Activated naive CD8-positive, alpha-beta T cell treated with anti-CD3 and anti-CD28 coated beads, Interleukin-2, amount 10 ng/mL, durations not matched to agents 7 days and 5 days (primary cell): ENCODE results near the gene MAEA. TPM values are rescaled to one million over a fixed set of nuclear protein-coding genes. Genes with fewer than 3 reads are reported as not detected.

Source experiments
- ATAC-seq: fragments of 150-1000 bp; cut with Tn5 transposase; one replicate; pipeline ENCODE4 v1.10.0; 2021; ENCODE audit warnings: low read depth, moderate library complexity
- POLR2A ChIA-PET: fragments of 350-600 bp; sonication (Branson Sonifier 250); formaldehyde crosslinking; loops from one replicate; lab custom pipeline; 2021; ENCODE audit warnings: antibody characterized with exemption; lab: Charles Lee
- DNase-seq: peaks from one replicate; pipeline ENCODE4 v3.0.0; 2021
- H3K27ac Mint-ChIP-seq: one replicate; pipeline ENCODE4 v1.8.0; 2022; ENCODE audit warnings: mild to moderate bottlenecking, mixed read lengths
- H3K27me3 Mint-ChIP-seq: one replicate; pipeline ENCODE4 v1.8.0; 2022; ENCODE audit warnings: mild to moderate bottlenecking, moderate library complexity, mixed read lengths
- H3K36me3 Mint-ChIP-seq: one replicate; pipeline ENCODE4 v1.8.0; 2021; ENCODE audit warnings: mild to moderate bottlenecking, mixed read lengths
- H3K4me1 Mint-ChIP-seq: one replicate; pipeline ENCODE4 v1.8.0; 2021; ENCODE audit warnings: mixed read lengths
- H3K4me3 Mint-ChIP-seq: one replicate; pipeline ENCODE4 v1.8.0; 2022; ENCODE audit warnings: mild to moderate bottlenecking, moderate library complexity, mixed read lengths
- H3K9me3 Mint-ChIP-seq: one replicate; pipeline ENCODE4 v1.8.0; 2021; ENCODE audit warnings: mixed read lengths
- total RNA-seq, 2 experiments: library from RNA; stranded (reverse); gene quantifications; one replicate each; pipeline ENCODE4 v1.2.3, GENCODE V29; 2021

The MAEA gene
- total RNA-seq, 2 experiments from 2014 or later, result 73.2 to 82.9 TPM

DNA sequence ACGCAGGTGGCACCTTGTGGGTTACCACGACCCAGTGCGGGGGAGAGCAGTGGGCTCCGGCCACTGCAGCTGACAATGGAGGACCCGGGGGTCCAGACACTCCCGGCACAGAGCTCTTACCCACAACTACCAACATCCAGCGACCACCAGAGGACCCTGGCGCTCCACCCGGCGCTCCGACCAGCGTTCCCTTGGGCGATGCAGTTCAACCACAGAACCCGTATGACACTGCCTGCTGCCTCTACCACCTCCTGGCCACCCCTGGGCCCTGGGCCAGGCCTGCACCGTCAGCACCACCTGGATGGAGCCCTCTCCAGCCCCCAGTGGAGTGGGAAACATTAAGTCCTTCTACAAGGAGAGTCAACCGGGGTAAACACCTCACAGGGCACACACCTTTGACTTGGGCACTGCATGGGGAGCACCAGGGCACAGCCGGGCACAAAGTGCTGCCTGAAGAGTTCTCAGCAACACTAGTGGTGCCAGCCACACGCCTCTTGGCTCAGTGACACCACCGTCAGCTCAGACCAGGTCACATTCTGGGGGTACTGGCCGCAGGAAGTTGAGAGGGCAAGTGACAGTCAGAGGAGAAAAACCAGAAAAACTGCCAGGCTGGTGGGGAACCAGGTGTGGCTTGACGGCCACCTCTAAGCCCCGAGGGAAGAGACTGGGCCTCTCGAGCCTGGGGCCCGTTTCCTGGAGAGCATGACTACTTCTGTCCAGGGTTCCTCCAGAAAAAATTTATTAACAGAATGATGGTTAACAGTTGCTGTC, 43.4 kb upstream of the MAEA start:
- Mint-ChIP-seq H3K27me3 (no peaks in the 10 kb centered on the region), H3K4me1 (peaks cover 25% of the 10 kb centered on the region)

GRCh38 chr4:1246901-1247863, 42.5 kb upstream of the MAEA start:
- Mint-ChIP-seq H3K36me3 (peaks cover 25% of the 10 kb centered on the region), H3K4me3 (peak overlapping the region; percentile 89), H3K9me3 (no peaks in the 10 kb centered on the region), H3K4me1 (peaks cover 25% of the 10 kb centered on the region), H3K27me3 (no peaks in the 10 kb centered on the region), H3K27ac (peak overlapping the region; percentile 93)
- DNase-seq, result peak; percentile 49
- POLR2A ChIA-PET, result interaction anchor here (0.8 to 5.9 kb wide), 11 partner anchors 13 to 624 kb away, joined by 3 to 82 read pairs (median 7); partner anchors contain the start of genes MAEA, NSD2 and UVSSA
- ATAC-seq, result no peak

More for the DNA sequence above, 43.4 kb upstream of the MAEA start:
- POLR2A ChIA-PET, result interaction anchor here (0.6 to 5.9 kb wide), 7 partner anchors 12 to 322 kb away, joined by 3 to 66 read pairs (median 4); partner anchors contain the start of gene UVSSA
- ATAC-seq (no peak), DNase-seq (peak; percentile 40)
- Mint-ChIP-seq H3K9me3 (no peaks in the 10 kb centered on the region), H3K36me3 (peaks cover 17% of the 10 kb centered on the region), H3K4me3 (peak overlapping the region; percentile 89), H3K27ac (peak overlapping the region; percentile 93)

- peak overlapping the region; percentile 89 for H3K4me3 Mint-ChIP-seq
- POLR2A ChIA-PET, result interaction anchor here (0.5 to 5.9 kb wide), 17 partner anchors 12 to 623 kb away, joined by 3 to 82 read pairs (median 5); partner anchors contain the start of genes MAEA, NSD2 and UVSSA
- peaks cover 28% of the 10 kb centered on the region for H3K36me3 Mint-ChIP-seq
- ATAC-seq (peak; percentile 28), DNase-seq (no peak)
- H3K27ac Mint-ChIP-seq, result peak overlapping the region; percentile 93
- H3K27me3 Mint-ChIP-seq, result no peaks in the 10 kb centered on the region
- H3K9me3 Mint-ChIP-seq, result peaks cover 5% of the 10 kb centered on the region
- peaks cover 25% of the 10 kb centered on the region for H3K4me1 Mint-ChIP-seq
Measured at GRCh38 chr4:1247864-1248244, 41.8 kb upstream of the MAEA start.

- H3K27ac Mint-ChIP-seq, result peak within 1 kb of the TSS; percentile 95
- peaks cover 28% of the 10 kb centered on the region for H3K4me1 Mint-ChIP-seq
- DNase-seq (peak; percentile 98), ATAC-seq (peak; percentile 49)
- peak within 1 kb of the TSS; percentile 89 for H3K4me3 Mint-ChIP-seq
- H3K9me3 Mint-ChIP-seq, result peaks cover 9% of the 10 kb centered on the region
- no peaks in the 10 kb centered on the region for H3K27me3 Mint-ChIP-seq
- POLR2A ChIA-PET, result interaction anchor here (0.5 to 5.9 kb wide), 21 partner anchors 11 to 622 kb away, joined by 3 to 82 read pairs (median 4); partner anchors contain the start of genes MAEA, NSD2, SPON2 and UVSSA
- peaks cover 35% of the 10 kb centered on the region for H3K36me3 Mint-ChIP-seq
Measured at GRCh38 chr4:1248245-1249147, 41.2 kb upstream of the MAEA start, which contains the start of gene CTBP1. Gene CTBP1 (minus strand): TSS chr4:1249130. CDS start chr4:1241331, 7,799 bp downstream.

GRCh38 chr4:1249148-1249730, 40.5 kb upstream of the MAEA start:
- POLR2A ChIA-PET, result interaction anchor here (0.5 to 5.9 kb wide), 18 partner anchors 11 to 467 kb away, joined by 3 to 82 read pairs (median 4); partner anchors contain the start of genes MAEA, SPON2 and UVSSA

GRCh38 chr4:1249731-1250526, 39.8 kb upstream of the MAEA start:
- no peaks in the 10 kb centered on the region for H3K27me3 Mint-ChIP-seq
- peaks cover 19% of the 10 kb centered on the region for H3K9me3 Mint-ChIP-seq
- H3K4me3 Mint-ChIP-seq, result peak overlapping the region; percentile 87
- H3K27ac Mint-ChIP-seq, result peak overlapping the region; percentile 95
- peaks cover 39% of the 10 kb centered on the region for H3K4me1 Mint-ChIP-seq
- POLR2A ChIA-PET, result interaction anchor here (0.6 to 5.9 kb wide), 16 partner anchors 10 to 468 kb away, joined by 3 to 82 read pairs (median 4); partner anchors contain the start of genes MAEA, SPON2 and UVSSA
- DNase-seq (peak; percentile 74), ATAC-seq (peak; percentile 4)
- peaks cover 48% of the 10 kb centered on the region for H3K36me3 Mint-ChIP-seq

More at GRCh38 chr4:1249148-1249730, 40.5 kb upstream of the MAEA start:
- peak overlapping the region; percentile 87 for H3K4me3 Mint-ChIP-seq
- peak overlapping the region; percentile 95 for H3K27ac Mint-ChIP-seq
- peaks cover 35% of the 10 kb centered on the region for H3K4me1 Mint-ChIP-seq
- H3K27me3 Mint-ChIP-seq, result no peaks in the 10 kb centered on the region
- ATAC-seq, result peak; percentile 51
- peaks cover 41% of the 10 kb centered on the region for H3K36me3 Mint-ChIP-seq
- H3K9me3 Mint-ChIP-seq, result peaks cover 13% of the 10 kb centered on the region
- peak; percentile 93 for DNase-seq

- Mint-ChIP-seq H3K36me3 (peaks cover 48% of the 10 kb centered on the region), H3K27ac (peak overlapping the region; percentile 95), H3K9me3 (peaks cover 19% of the 10 kb centered on the region), H3K4me1 (peaks cover 38% of the 10 kb centered on the region), H3K4me3 (peak overlapping the region; percentile 87), H3K27me3 (no peaks in the 10 kb centered on the region)
- POLR2A ChIA-PET, result interaction anchor here (0.8 to 5.9 kb wide), 8 partner anchors 16 to 462 kb away, joined by 3 to 82 read pairs (median 25); partner anchors contain the start of genes MAEA, SLBP, SPON2 and UVSSA
- ATAC-seq (no peak), DNase-seq (peak; percentile 27)
Measured at GRCh38 chr4:1250527-1250812, 39.2 kb upstream of the MAEA start.

GRCh38 chr4:1250921-1251772, 38.5 kb upstream of the MAEA start:
- POLR2A ChIA-PET, result interaction anchor here (0.8 to 5.9 kb wide), 8 partner anchors 15 to 461 kb away, joined by 3 to 82 read pairs (median 25); partner anchors contain the start of genes MAEA, SLBP, SPON2 and UVSSA
- H3K27me3 Mint-ChIP-seq, result no peaks in the 10 kb centered on the region
- peak overlapping the region; percentile 87 for H3K4me3 Mint-ChIP-seq
- H3K4me1 Mint-ChIP-seq, result peaks cover 40% of the 10 kb centered on the region
- H3K9me3 Mint-ChIP-seq, result peaks cover 25% of the 10 kb centered on the region
- H3K27ac Mint-ChIP-seq, result peak overlapping the region; percentile 95
- no peak for DNase-seq
- H3K36me3 Mint-ChIP-seq, result peaks cover 54% of the 10 kb centered on the region
- ATAC-seq, result no peak

- Mint-ChIP-seq H3K27me3 (no peaks in the 10 kb centered on the region), H3K4me3 (no peak overlapping the region), H3K36me3 (peaks cover 57% of the 10 kb centered on the region), H3K27ac (peak overlapping the region; percentile 25), H3K4me1 (peaks cover 35% of the 10 kb centered on the region), H3K9me3 (peaks cover 28% of the 10 kb centered on the region)
- DNase-seq (no peak), ATAC-seq (no peak)
- POLR2A ChIA-PET, result interaction anchor here (4.8 to 4.9 kb wide), 2 partner anchors 15 to 38 kb away, joined by 39 to 82 read pairs; partner anchors contain the start of gene MAEA
Measured at GRCh38 chr4:1251773-1252066, 38.0 kb upstream of the MAEA start.

GRCh38 chr4:1252928-1253492, 36.7 kb upstream of the MAEA start:
- H3K4me3 Mint-ChIP-seq, result peak overlapping the region; percentile 19
- ATAC-seq, result no peak

More at GRCh38 chr4:1252928-1253492, 36.7 kb upstream of the MAEA start:
- Mint-ChIP-seq H3K4me1 (peaks cover 29% of the 10 kb centered on the region), H3K9me3 (peaks cover 35% of the 10 kb centered on the region), H3K27me3 (no peaks in the 10 kb centered on the region), H3K27ac (peak overlapping the region; percentile 78), H3K36me3 (peaks cover 61% of the 10 kb centered on the region)
- POLR2A ChIA-PET, result no interaction called here
- DNase-seq, result no peak
